ENCODE data around the gene TRIM31.

GRCh38 chr6:30156262-30156599, 43.3 kb upstream of the TRIM31 start:
- no peak for TF ChIP-seq CTCF (IDR thresholded peaks at IDR 0.05 in 8 of 11, conservative IDR thresholded peaks at IDR 0.05 in 3 of 11)
- peak in 1 of 3 donors; percentile 31 for TF ChIP-seq POLR2AphosphoS5 (IDR thresholded peaks at IDR 0.05)
- TF ChIP-seq POLR2A (IDR thresholded peaks at IDR 0.05), result no peak

Data from spleen (tissue), 7 donors.